ENCODE measurements around the gene PMEPA1.

GRCh38 chr20:57755609-57756008 is 45.8 kb upstream of the PMEPA1 start:
- no peak for TF ChIP-seq CTCF (conservative IDR thresholded peaks at IDR 0.05)
- TF ChIP-seq EZH2 (IDR thresholded peaks at IDR 0.05; ENCODE audit: low read depth): no peak
